ENCODE data around the gene COMP.

COMP gene

GRCh38 chr19:18794692-18795091, 3.6 kb upstream of the COMP start:
- H3K36me3 ChIP-seq (ENCODE audit: control insufficient read depth, low read length), result no peaks in the 10 kb centered on the region
- H3K4me1 ChIP-seq (ENCODE audit: control insufficient read depth, low read length), result peaks cover 5% of the 10 kb centered on the region; the same call in 1 of the 2 replicates
- TF ChIP-seq EZH2phosphoT487 (IDR thresholded peaks at IDR 0.05; ENCODE audit: borderline replicate concordance, low read length) (no peak), CTCF (IDR thresholded peaks at IDR 0.05; ENCODE audit: low read depth, low read length, poor library complexity, severe bottlenecking) (no peak)
- no peaks in the 10 kb centered on the region for H3K79me2 ChIP-seq (ENCODE audit: control insufficient read depth, low read length)
- H3K9me2 ChIP-seq (replicated peaks; ENCODE audit: control insufficient read depth, low read length), result no peaks in the 10 kb centered on the region
- H3K4me3 ChIP-seq (ENCODE audit: low read length), result no peak overlapping the region
- H3K27me3 ChIP-seq (ENCODE audit: control insufficient read depth, low read length), result peaks cover 64% of the 10 kb centered on the region
- H3K27ac ChIP-seq (ENCODE audit: low read depth, low read length), result no peak overlapping the region
- H3K9me3 ChIP-seq (ENCODE audit: control insufficient read depth, insufficient read depth, low read length), result no peaks in the 10 kb centered on the region
- H3F3A ChIP-seq (ENCODE audit: control insufficient read depth, insufficient read depth), result no peaks in the 10 kb centered on the region
- no peaks in the 10 kb centered on the region for H4K20me1 ChIP-seq (ENCODE audit: control insufficient read depth, insufficient read depth, low read depth, low read length)
- no peak overlapping the region for H3K4me2 ChIP-seq (ENCODE audit: low read length)

GRCh38 chr19:18794029-18794313, 2.9 kb upstream of the COMP start:
- H4K20me1 ChIP-seq (ENCODE audit: control insufficient read depth, insufficient read depth, low read depth, low read length), result no peaks in the 10 kb centered on the region
- peaks cover 71% of the 10 kb centered on the region for H3K27me3 ChIP-seq (ENCODE audit: control insufficient read depth, low read length)
- peaks cover 8% of the 10 kb centered on the region; the same call in 1 of the 2 replicates for H3K4me1 ChIP-seq (ENCODE audit: control insufficient read depth, low read length)
- H3K4me3 ChIP-seq (ENCODE audit: low read length), result no peak overlapping the region
- no peaks in the 10 kb centered on the region for H3K79me2 ChIP-seq (ENCODE audit: control insufficient read depth, low read length)
- H3K9me3 ChIP-seq (ENCODE audit: control insufficient read depth, insufficient read depth, low read length), result no peaks in the 10 kb centered on the region
- no peaks in the 10 kb centered on the region for H3K9me2 ChIP-seq (replicated peaks; ENCODE audit: control insufficient read depth, low read length)
- no peaks in the 10 kb centered on the region for H3F3A ChIP-seq (ENCODE audit: control insufficient read depth, insufficient read depth)
- H3K4me2 ChIP-seq (ENCODE audit: low read length), result no peak overlapping the region
- TF ChIP-seq CTCF (IDR thresholded peaks at IDR 0.05; ENCODE audit: low read depth, low read length, poor library complexity, severe bottlenecking), result no peak
- TF ChIP-seq EZH2phosphoT487 (IDR thresholded peaks at IDR 0.05; ENCODE audit: borderline replicate concordance, low read length), result no peak
- no peaks in the 10 kb centered on the region for H3K36me3 ChIP-seq (ENCODE audit: control insufficient read depth, low read length)
- no peak overlapping the region for H3K27ac ChIP-seq (ENCODE audit: low read depth, low read length)

- H3K4me1 ChIP-seq (ENCODE audit: control insufficient read depth, low read length), result peaks cover 8% of the 10 kb centered on the region; the same call in 1 of the 2 replicates
- no peak overlapping the region for H3K4me3 ChIP-seq (ENCODE audit: low read length)
- H3K79me2 ChIP-seq (ENCODE audit: control insufficient read depth, low read length), result no peaks in the 10 kb centered on the region
- H3K27ac ChIP-seq (ENCODE audit: low read depth, low read length), result no peak overlapping the region
- H3F3A ChIP-seq (ENCODE audit: control insufficient read depth, insufficient read depth), result no peaks in the 10 kb centered on the region
- no peak for TF ChIP-seq CTCF (IDR thresholded peaks at IDR 0.05; ENCODE audit: low read depth, low read length, poor library complexity, severe bottlenecking)
- TF ChIP-seq EZH2phosphoT487 (IDR thresholded peaks at IDR 0.05; ENCODE audit: borderline replicate concordance, low read length), result no peak
- H3K9me3 ChIP-seq (ENCODE audit: control insufficient read depth, insufficient read depth, low read length), result no peaks in the 10 kb centered on the region
- H3K4me2 ChIP-seq (ENCODE audit: low read length), result no peak overlapping the region
- no peaks in the 10 kb centered on the region for H4K20me1 ChIP-seq (ENCODE audit: control insufficient read depth, insufficient read depth, low read depth, low read length)
- H3K9me2 ChIP-seq (replicated peaks; ENCODE audit: control insufficient read depth, low read length), result no peaks in the 10 kb centered on the region
- no peaks in the 10 kb centered on the region for H3K36me3 ChIP-seq (ENCODE audit: control insufficient read depth, low read length)
- peaks cover 71% of the 10 kb centered on the region for H3K27me3 ChIP-seq (ENCODE audit: control insufficient read depth, low read length)
These were observed 2.3 kb upstream of the COMP start for GRCh38 chr19:18793144-18794028.
